Gastroesophageal sphincter (tissue), 3 donors: Measurements from ENCODE around the gene B3GALT4.

Experiments used
- EP300 ChIP-seq: sonication (generic); formaldehyde crosslinking; IDR thresholded peaks from one replicate; pipeline ENCODE4 v1.6.1; 2017; ENCODE audit warnings: antibody characterized with exemption, mild to moderate bottlenecking
- POLR2A ChIP-seq, 2 donors: fragments of 450-650 bp; IDR thresholded peaks; one replicate each; pipeline ENCODE4 v1.6.1; 2017; ENCODE audit warnings: antibody characterized with exemption in 2 of 2, mild to moderate bottlenecking in 2 of 2, moderate library complexity in 1 of 2
- TF ChIP-seq, protein P1 (sequence below), 4 experiments: fragments of 200-600 bp in 2 of 4; fragments of 450-650 bp in 2 of 4; sonication (generic) in 1 of 4; IDR thresholded peaks; one replicate each; pipeline ENCODE4 v1.5.1; 2017 to 2019; ENCODE audit warnings: antibody characterized with exemption in 4 of 4, mild to moderate bottlenecking in 2 of 4, moderate library complexity in 2 of 4

DNA sequence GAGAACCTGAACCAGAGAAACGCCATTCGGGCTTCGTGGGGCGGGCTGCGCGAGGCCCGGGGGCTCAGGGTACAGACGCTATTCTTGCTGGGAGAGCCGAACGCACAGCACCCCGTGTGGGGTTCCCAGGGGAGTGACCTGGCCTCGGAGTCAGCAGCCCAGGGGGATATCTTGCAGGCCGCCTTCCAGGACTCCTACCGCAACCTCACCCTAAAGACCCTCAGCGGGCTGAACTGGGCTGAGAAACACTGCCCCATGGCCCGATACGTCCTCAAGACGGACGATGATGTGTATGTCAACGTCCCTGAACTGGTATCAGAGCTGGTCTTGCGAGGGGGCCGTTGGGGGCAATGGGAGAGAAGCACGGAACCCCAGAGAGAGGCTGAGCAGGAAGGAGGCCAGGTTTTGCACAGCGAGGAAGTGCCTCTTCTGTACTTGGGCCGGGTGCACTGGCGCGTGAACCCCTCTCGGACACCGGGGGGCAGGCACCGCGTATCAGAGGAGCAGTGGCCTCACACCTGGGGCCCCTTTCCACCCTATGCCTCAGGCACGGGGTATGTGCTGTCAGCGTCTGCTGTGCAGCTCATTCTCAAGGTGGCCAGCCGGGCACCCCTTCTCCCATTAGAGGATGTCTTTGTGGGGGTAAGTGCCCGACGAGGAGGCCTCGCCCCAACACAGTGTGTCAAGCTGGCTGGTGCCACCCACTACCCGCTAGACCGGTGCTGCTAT, 904 bp downstream of the B3GALT4 start:
- TF ChIP-seq, protein P1, sequence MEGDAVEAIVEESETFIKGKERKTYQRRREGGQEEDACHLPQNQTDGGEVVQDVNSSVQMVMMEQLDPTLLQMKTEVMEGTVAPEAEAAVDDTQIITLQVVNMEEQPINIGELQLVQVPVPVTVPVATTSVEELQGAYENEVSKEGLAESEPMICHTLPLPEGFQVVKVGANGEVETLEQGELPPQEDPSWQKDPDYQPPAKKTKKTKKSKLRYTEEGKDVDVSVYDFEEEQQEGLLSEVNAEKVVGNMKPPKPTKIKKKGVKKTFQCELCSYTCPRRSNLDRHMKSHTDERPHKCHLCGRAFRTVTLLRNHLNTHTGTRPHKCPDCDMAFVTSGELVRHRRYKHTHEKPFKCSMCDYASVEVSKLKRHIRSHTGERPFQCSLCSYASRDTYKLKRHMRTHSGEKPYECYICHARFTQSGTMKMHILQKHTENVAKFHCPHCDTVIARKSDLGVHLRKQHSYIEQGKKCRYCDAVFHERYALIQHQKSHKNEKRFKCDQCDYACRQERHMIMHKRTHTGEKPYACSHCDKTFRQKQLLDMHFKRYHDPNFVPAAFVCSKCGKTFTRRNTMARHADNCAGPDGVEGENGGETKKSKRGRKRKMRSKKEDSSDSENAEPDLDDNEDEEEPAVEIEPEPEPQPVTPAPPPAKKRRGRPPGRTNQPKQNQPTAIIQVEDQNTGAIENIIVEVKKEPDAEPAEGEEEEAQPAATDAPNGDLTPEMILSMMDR (IDR thresholded peaks at IDR 0.05), result no peak
- TF ChIP-seq POLR2A (IDR thresholded peaks at IDR 0.05) (no peak), EP300 (no peak)
